Hematopoietic multipotent progenitor cell treated with erythropoietin and hydrocortisone succinate and interleukin-3 and kit ligand, for 17 days (in vitro differentiated cells): ENCODE data around the gene USP8.
"Not testable (repeated sequence)": the region's sequence is repeated elsewhere in the genome, so short reads cannot be mapped to it uniquely, and the experiment has no call there.

ENCODE experiments used
- DNase-seq: peaks from one replicate; pipeline ENCODE4 v3.0.0-alpha.2; 2015; ENCODE audit warnings: low spot score

USP8 gene

GRCh38 chr15:50424066-50424890 lies at the start of gene USP8:
Gene USP8, plus strand, starts transcription at chr15:50424405. Its CDS starts 14,669 bp downstream, at chr15:50439074.
- peak; percentile 96 for DNase-seq

- no peak for DNase-seq
Observed at GRCh38 chr15:50377867-50378751, 46.1 kb upstream of the USP8 start.

GRCh38 chr15:50378776-50379175 lies 45.4 kb upstream of the USP8 start:
- DNase-seq, result no peak

GRCh38 chr15:50379413-50379812 lies 44.8 kb upstream of the USP8 start:
- not testable (repeated sequence) for DNase-seq

GRCh38 chr15:50380089-50380488 lies 44.1 kb upstream of the USP8 start:
- no peak for DNase-seq

- no peak for DNase-seq
Observed at GRCh38 chr15:50381438-50381837, 42.8 kb upstream of the USP8 start.

GRCh38 chr15:50382408-50382807 lies 41.8 kb upstream of the USP8 start:
- not testable (repeated sequence) for DNase-seq

- no peak for DNase-seq
Observed at GRCh38 chr15:50390554-50391264, 33.5 kb upstream of the USP8 start.

GRCh38 chr15:50391561-50391960 lies 32.6 kb upstream of the USP8 start:
- not testable (repeated sequence) for DNase-seq

GRCh38 chr15:50411870-50412269 lies 12.3 kb upstream of the USP8 start:
- no peak for DNase-seq

GRCh38 chr15:50414624-50415023 lies 9.6 kb upstream of the USP8 start:
- no peak for DNase-seq

- DNase-seq, result no peak
Observed at GRCh38 chr15:50415752-50416404, 8.3 kb upstream of the USP8 start.

- no peak for DNase-seq
Observed at GRCh38 chr15:50416890-50417289, 7.3 kb upstream of the USP8 start.

GRCh38 chr15:50418041-50418583 lies 6.1 kb upstream of the USP8 start:
- DNase-seq, result peak; percentile 26

- DNase-seq, result peak; percentile 29
Observed at GRCh38 chr15:50425219-50425618, 1.0 kb downstream of the USP8 start.

GRCh38 chr15:50425678-50426246 lies 1.6 kb downstream of the USP8 start:
- DNase-seq, result not testable (repeated sequence)

GRCh38 chr15:50426428-50426827 lies 2.2 kb downstream of the USP8 start:
- DNase-seq, result no peak

- DNase-seq, result no peak
Observed at GRCh38 chr15:50431204-50431603, 7.0 kb downstream of the USP8 start.

GRCh38 chr15:50432230-50432629 lies 8.0 kb downstream of the USP8 start:
- no peak for DNase-seq

- DNase-seq, result no peak
Observed at GRCh38 chr15:50435772-50436171, 11.6 kb downstream of the USP8 start.

- no peak for DNase-seq
Observed at GRCh38 chr15:50438251-50438650, 14.0 kb downstream of the USP8 start.
